HUDEP-2 (cell line): ENCODE measurements around the gene CACNA1B.
"Not testable (repeated sequence)": the region's sequence is repeated elsewhere in the genome, so short reads cannot be mapped to it uniquely, and the experiment has no call there.

ENCODE experiments used
- DNase-seq, 76 experiments: peaks; one replicate each; lab custom pipeline; 2025; ENCODE audit not compliant: unreplicated experiment in 76 of 76; lab: John Stamatoyannopoulos, UW

Gene CACNA1B

DNA sequence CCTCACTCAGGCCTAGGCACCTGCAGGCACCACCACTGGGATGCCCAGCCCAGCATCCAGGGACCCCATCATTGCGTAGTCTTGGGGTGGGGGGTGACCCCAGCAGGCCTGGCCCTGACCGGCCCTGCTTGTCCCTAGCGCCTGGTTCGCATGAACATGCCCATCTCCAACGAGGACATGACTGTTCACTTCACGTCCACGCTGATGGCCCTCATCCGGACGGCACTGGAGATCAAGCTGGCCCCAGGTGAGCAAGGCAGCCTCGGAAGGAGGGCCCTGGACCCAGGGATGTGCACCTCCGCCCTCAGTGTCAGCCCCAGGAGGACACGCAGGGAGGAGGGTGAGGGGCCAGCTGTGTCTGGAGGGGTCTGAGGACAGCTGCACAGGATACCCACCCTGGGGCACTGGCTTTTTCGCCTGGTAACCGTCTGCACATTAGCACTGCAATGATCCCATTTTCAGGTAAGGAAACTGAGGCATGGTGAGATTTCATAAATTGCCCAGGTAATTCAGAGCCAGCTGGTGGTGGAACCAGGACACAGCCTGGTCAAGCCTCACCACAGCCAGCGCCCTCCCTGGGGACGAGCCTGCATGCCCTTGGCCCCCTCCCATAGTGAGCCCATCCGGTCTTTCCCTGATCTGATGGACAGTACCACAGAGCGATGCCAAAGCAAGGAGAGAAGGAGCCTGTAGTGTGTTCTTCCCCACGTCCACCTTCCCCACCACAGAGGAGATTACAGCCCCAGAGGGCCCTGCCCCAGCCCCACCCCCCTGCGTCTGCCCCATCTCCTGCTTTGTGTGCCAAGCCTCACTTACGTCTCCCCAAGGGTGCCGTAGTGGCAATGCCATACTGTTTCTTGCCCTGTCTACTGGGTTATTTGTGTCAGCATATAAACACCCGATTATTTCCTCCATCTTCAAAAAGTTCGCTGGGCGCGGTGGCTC is 228.3 kb downstream of the CACNA1B start:
- no peak for DNase-seq

DNA sequence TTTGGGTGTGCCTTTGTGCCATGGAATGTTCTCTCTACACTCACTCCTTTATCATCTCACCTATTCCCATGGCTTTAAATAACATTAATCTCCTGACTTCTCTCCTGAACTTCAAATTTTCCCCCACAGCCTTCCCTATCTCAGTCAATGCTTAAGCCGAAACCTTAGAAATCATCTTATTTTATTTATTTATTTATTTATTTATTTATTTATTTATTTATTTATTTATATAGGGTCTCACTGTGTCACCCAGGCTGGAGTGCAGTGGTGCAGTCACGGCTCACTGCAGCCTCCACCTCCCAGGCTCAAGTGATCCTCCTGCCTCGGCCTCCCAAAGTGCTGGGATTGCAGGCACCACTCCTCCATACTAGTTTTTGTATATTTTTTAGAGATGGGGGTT is 229.5 kb downstream of the CACNA1B start:
- DNase-seq: not testable (repeated sequence)

- no peak for DNase-seq
Measured at GRCh38 chr9:138111607-138112006, 234.0 kb downstream of the CACNA1B start.

GRCh38 chr9:138112090-138112748 is 234.6 kb downstream of the CACNA1B start:
- DNase-seq: no peak

DNA sequence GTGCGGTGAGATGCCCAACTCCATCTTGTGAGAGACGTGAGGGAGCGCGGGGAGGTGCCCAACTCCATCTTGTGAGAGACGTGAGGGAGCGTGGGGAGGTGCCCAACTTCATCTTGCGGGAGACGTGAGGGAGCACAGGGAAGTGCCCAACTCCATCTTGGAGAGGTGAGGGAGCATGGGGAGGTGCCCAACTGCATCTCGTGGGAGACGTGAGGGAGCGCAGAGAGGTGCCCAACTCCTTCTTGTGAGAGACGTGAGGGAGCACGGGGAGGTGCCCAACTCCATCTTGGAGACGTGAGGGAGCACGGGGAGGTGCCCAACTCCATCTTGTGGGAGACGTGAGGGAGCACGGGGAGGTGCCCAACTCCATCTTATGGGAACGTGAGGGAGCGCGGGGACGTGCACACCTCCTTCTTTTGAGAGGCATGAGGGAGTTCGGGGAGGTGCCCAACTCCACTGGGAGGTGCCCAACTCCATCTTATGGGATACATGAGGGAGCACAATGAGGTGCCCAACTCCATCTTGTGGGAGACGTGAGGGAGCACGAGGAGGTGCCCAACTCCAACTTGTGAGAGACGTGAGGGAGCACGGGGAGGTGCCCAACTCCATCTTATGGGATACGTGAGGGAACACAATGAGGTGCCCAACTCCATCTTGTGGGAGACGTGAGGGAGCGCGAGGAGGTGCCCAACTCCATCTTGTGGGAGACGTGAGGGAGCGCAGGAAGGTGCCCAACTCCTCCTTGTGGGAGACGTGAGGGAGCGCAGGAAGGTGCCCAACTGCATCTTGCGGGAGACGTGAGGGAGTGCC is 235.4 kb downstream of the CACNA1B start:
- no peak for DNase-seq

GRCh38 chr9:138113701-138114325 is 236.2 kb downstream of the CACNA1B start:
- DNase-seq: not testable (repeated sequence)

- DNase-seq: no peak
Measured at GRCh38 chr9:138114501-138115245, 237.1 kb downstream of the CACNA1B start.

GRCh38 chr9:138115506-138115905 is 237.9 kb downstream of the CACNA1B start:
- no peak for DNase-seq

- no peak for DNase-seq
Measured at GRCh38 chr9:138116521-138116920, 238.9 kb downstream of the CACNA1B start.

- no peak for DNase-seq
Measured at GRCh38 chr9:138117101-138117750, 239.6 kb downstream of the CACNA1B start.

DNA sequence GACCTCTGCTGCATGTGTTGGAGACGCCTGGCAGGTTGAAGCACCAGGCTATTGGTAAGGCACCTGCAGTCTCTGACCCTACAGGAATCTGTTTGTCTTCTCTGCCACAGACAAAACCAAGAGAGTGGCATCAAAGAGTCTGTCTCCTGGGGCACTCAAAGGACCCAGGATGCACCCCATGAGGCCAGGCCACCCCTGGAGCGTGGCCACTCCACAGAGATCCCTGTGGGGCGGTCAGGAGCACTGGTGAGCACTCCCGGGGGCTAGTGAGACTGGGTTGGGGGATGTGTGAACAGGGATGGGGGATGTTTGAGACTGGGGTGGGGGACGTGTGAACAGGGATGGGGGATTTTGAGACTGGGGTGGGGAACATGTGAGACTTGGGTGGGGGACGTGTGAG is 240.3 kb downstream of the CACNA1B start:
- DNase-seq: no peak

GRCh38 chr9:138118601-138119071 is 241.1 kb downstream of the CACNA1B start:
- DNase-seq: no peak

DNA sequence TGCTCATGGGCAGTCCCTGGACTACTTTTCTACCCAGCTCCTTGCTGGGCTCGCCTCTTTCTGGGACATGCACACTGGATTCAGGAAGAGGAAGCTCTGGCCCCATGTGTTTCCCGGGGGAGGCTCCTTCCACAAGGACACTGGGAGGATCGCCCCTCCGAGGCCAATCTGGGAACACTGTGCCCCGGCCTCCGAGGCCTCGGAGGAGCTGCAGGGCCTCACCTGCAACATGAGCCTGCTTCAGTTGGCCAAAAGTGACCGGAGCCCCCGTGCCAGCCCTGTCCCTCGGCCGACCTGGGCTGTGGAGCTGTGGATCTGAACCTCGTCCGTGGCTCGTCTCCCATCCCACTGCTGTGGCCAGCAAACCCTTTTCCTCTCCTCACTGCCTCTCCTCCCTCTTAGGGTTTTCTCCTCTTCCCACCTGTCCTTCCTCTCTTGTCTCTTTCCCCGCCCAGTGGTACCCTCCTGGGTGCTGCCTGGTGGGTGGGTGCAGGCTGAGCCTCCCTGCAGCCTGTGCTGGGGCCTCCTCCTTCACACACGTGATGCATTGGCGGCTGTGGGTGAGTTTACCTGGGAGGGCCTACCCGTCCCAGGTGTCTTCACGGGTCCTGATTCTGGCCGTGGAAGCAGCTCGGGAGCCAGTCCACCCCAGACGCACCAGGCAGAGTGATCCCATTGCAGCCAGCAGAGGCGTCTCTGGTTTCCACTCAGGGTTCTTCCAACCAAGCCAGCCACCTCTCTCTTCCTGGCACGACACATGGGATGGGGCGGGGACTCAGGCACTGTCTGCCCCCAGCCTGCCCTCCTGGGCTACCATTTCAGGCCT is 241.8 kb downstream of the CACNA1B start:
- no peak for DNase-seq

DNA sequence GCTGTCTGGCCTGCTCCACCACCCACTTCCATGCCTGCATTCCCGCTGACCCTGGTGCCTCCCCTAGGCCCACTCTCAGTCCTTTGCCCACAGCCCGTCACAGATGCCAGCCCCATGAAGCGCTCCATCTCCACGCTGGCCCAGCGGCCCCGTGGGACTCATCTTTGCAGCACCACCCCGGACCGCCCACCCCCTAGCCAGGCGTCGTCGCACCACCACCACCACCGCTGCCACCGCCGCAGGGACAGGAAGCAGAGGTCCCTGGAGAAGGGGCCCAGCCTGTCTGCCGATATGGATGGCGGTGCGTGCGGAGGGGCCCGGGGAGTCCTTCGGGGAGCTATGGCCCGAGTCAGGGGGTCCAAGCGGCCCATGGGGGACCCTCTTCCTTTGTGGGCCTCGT is 242.5 kb downstream of the CACNA1B start:
- no peak for DNase-seq

DNA sequence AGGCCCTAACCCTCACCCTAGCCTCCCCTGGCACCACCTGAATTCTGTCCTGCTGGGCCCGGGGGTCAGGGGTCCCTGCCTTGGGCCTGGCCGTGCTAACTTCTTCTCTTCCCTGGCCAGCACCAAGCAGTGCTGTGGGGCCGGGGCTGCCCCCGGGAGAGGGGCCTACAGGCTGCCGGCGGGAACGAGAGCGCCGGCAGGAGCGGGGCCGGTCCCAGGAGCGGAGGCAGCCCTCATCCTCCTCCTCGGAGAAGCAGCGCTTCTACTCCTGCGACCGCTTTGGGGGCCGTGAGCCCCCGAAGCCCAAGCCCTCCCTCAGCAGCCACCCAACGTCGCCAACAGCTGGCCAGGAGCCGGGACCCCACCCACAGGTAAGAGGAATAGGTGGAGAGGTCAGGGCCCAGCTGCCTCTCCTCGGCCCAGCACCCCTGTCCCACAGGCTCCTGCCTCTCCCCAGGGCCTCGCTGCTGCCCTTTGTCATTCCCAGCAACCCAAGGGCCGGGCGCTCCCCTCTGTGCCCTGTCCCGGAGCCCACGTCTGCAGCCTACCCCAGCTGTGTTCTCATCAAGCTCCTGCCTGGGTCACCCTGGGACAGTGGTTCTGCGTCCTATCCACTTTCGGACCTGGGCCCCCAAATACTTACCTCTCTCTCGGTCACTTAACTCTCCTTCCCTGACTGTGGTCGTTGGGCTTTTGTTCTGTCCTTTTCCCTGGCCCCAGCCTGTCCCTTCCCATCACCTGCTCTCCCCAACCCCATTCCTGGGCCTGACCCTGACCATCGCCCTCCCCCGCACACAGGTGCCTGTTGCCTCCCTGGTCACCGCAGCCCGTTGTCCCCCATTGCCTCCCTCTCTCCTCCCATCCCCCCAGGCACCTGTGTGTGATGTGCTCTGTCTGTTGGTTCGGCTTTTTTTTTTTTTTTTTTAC is 243.2 kb downstream of the CACNA1B start:
- DNase-seq: no peak

GRCh38 chr9:138121438-138122050 is 244.0 kb downstream of the CACNA1B start:
- DNase-seq: no peak

DNA sequence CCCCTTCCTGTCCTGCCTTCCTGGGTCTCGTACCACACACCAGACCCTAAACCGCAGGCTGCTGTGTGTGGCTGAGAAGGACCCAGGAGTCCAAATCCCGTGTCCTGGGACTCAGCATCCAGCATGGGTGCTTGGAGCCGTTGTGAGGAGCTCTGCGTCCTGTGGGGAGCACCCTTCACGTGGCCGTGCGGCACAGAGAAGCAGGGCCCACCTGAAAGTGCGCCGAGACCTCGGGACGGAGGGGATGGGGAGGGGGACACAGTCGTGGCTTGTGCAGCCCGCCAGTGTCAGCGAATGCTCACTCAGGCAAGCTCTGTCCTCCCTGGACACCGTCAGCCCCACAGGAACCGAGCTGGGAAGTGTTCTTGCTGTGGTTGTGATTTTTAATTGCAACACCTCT is 244.6 kb downstream of the CACNA1B start:
- no peak for DNase-seq
